GM19239 (cell line): ENCODE results near the gene CDKAL1.

Source experiments
- DNase-seq: peaks from one replicate; pipeline ENCODE4 v3.0.0; 2011; ENCODE audit warnings: low spot score; ENCODE audit not compliant: insufficient read length
- FAIRE-seq: peaks from 2 replicates; lab custom pipeline; 2011; peaks lifted over from hg19 to GRCh38; lab: Jason Lieb, UNC

CDKAL1 gene

DNA sequence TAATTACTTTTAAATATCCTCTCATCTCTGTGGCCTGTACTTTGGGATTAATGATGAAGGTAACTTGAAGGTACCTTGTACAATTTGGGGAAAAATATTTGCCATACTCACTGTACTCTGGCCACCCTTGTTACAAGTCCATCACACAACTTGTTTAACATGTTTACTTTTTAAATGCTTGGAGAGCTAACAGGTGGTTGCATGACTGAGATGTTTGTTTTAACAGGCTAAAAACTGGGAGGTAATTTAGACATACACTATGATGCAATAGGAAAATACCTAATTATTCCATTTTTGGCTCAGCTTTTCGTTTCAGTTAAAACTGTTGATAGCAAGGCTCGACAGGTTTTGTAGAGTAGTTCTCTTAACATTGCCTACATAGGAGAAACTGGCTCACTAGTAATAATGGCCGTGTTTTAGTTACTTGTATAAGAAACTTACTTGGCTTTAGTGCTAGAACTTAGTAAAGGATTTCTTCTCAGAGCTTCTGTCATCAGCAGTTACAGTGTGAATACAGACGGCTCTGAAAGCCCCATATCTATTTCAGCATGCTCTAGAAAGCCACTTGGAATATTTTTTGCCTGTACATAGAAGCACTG is 569.5 kb downstream of the CDKAL1 start:
- no peak for FAIRE-seq

DNA sequence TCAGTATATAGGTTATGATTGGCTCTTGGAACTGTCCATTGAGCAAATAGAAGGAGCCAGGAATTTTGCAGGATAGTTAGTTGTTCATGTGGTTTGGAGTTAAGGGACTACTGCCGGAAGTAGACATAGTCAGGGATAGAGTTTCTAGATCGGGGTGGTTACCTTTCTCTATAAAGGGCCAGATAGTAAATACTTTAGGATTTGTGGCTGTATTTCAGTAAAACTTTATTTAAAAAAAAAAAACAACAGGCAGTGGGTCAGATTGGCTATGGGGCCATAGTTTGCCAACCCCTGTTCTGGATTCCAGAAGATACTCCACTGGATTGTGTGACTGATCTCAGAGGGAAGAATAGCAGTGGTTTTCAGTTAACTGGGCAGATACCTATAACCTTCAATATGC is 570.0 kb downstream of the CDKAL1 start:
- no peak for DNase-seq
- FAIRE-seq: no peak

More for the DNA sequence above, 569.5 kb downstream of the CDKAL1 start:
- DNase-seq: no peak

GRCh38 chr6:21107796-21108195 is 573.5 kb downstream of the CDKAL1 start:
- DNase-seq (no peak), FAIRE-seq (no peak)

GRCh38 chr6:21109391-21110178 is 575.3 kb downstream of the CDKAL1 start:
- FAIRE-seq (no peak), DNase-seq (no peak)

GRCh38 chr6:21110684-21111083 is 576.4 kb downstream of the CDKAL1 start:
- no peak for FAIRE-seq
- DNase-seq: no peak

GRCh38 chr6:21111093-21111725 is 577.0 kb downstream of the CDKAL1 start:
- FAIRE-seq: no peak
- no peak for DNase-seq

- DNase-seq (no peak), FAIRE-seq (no peak)
These were observed 580.9 kb downstream of the CDKAL1 start for GRCh38 chr6:21115111-21115510.

- no peak for FAIRE-seq
- no peak for DNase-seq
These were observed 582.5 kb downstream of the CDKAL1 start for GRCh38 chr6:21116736-21117135.

DNA sequence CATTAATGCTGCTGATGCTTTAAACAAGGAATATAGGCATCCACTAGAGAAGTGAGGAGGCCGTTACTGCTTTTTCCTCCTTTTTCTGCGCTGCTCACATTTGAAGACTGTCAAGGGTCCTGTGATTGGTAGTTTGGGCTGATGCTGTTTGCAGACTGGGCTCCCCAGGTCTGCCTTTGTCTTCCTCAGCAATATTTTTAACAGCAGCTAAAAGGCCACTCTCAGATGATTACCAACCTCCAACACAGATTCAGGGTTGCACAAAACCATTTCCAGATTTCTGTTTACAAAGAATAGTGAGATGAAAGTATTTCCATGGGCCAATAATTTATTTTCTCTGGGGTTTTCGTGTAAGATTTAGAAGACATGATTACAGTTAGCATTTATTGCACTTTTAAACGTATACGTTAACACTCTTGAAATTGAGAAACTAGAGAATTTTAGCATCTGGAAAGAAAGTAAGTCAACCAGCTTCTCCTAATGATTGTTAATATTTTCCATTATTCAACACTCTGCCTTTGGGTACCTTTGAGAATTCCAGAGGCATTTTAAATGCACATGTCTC is 584.0 kb downstream of the CDKAL1 start:
- no peak for DNase-seq
- FAIRE-seq: no peak

- no peak for FAIRE-seq
- no peak for DNase-seq
These were observed 587.4 kb downstream of the CDKAL1 start for GRCh38 chr6:21121636-21122136.

DNA sequence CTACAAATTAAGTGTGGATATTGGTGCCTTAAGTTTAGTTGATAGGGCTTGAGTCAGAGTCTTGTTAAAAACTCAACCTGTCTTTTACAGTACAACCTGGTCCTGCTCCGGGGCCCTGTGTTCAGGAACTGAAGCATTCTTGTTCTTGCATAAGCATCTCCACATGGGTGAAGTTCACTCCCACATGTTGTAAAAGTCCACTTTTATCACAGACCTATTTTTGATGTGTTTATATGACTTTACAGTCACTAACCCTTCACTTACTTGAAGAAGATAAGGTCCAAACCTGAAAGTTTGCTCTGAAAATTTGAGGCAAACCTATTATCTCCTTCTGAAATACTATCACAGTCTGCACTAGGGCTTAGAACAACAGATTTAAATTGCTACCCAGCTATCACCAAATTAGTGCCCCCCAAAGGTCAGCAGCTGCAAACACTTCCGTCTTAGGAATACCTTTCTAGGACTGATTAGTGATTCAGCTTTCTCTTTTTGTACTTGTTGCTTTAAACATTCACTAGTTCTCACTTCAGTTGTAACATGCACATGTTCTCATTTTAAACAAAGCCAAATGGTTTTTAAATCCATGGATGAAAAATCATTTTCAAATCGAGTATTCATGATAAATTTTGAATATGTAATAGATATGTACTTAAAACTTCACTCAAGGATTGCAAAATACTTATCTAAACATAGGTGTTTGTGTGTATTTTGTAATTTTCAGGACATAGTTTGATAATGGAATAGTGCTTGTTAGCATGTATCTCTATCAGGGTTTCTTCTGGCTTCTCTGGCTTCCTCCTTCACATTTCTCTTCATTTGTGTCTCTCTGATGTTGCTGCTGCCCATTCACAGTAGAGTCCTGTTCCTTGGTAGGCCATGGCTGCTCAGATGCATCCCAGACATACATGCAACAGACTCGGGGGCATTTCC is 589.5 kb downstream of the CDKAL1 start:
- no peak for DNase-seq
- FAIRE-seq: no peak

GRCh38 chr6:21128601-21129000 is 594.3 kb downstream of the CDKAL1 start:
- DNase-seq (no peak), FAIRE-seq (no peak)

- DNase-seq: no peak
- FAIRE-seq: no peak
These were observed 597.1 kb downstream of the CDKAL1 start for GRCh38 chr6:21131406-21131805.

- no peak for DNase-seq
- FAIRE-seq: no peak
These were observed 598.2 kb downstream of the CDKAL1 start for GRCh38 chr6:21132446-21132845.

DNA sequence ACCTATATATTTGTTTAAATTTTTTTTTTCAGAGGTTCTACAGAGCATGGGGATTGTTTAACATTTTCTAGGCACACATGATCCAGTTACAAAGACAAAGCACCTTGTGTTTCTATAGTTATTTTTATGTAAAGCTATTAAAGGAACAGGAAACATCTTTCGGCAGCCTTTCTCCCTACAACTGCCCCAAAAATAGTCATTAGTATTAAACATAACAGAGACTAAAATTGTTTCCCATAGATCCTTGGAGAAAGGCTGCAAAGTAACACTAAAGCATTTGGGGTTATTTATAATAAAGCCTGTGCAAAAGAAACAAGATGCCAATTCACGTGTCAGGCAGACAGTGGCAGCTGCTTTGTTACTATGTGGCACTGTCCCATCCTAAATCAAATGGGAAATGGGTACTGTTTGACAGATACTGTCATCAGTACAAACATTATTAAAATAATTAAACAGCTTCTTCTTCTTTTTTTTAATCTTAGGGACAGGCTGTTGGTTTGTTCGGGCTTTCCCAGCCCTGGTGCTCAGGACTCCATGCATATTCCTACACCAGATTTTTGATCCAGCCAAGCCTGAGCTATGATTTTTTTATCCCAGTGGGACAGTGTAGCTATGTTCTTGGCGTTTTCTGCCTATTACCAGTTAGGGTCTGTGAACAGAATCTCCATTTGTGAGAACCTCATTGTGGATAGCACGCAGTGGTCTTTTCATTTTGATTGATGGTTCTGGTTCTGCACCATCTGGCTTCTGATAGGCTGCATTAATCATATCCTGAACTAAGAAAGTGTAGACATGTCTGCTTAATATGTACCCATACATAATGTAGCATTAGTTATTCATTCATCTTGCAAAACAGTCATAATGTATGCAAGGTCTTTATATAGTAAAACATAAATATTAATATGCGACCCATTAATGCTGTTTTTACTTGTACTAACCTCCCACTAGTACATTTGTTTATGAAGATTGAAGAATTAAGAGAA is 598.9 kb downstream of the CDKAL1 start:
- FAIRE-seq (no peak), DNase-seq (no peak)

DNA sequence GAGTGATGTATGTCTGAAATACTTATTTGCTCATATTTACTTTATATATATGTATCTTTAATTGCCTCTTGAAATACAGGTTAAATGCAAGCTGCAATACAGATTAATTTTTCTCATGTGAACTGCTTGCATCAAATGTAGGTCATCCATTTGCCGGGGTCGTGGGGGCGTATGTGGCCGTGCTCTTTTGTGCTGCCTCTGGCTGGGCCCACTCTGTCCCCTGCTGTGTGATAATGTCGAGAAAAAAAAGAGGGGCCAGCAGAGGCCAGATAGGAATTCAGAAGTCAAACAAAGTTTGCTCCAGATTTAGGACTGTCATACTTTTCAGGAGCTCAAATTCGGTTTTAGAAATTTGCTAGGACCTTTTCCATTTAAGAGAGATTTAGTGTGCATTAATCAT is 599.6 kb downstream of the CDKAL1 start:
- no peak for FAIRE-seq
- DNase-seq: no peak

DNA sequence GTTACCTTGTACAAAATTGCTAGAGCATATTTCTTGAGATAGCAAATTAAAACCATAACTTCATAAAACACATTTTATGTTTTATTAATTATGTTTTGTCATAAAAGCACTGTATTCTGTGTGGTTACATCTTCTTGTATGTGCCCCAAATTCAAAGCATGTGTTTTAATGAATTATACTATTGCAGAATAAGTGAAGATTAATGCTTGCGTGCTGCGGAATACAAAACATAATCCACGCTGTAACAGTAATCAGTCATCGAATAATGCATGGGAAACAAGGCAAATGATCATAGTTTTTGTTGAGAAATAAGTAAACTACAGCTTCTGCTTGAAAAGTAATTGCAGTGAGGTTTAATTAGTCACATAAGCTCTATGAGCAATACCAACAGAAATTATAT is 600.1 kb downstream of the CDKAL1 start:
- no peak for DNase-seq
- no peak for FAIRE-seq

DNA sequence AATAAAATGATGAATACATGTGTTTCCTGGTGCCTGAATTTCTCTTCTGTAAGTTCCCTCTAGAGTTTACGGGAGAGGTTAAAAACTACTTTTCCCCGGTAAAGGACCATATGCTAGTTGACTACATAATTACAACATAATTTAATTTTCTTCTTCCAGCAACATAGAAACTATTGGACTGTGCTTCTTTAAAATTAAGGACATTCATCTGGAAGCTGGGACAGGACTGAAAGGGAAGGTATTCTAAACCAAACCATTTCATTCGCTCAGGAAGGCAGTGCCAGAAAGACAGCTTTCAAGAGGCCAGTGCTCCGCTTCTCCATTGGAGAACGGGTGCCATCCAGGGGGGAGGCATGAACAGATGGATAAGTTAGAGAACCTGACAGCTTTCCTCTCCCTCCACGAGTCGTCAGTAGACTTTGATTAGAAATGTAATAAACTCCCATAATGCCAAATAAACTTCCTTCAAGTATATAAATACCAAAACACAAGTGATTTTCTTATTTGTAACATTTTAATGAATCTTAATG is 601.3 kb downstream of the CDKAL1 start:
- FAIRE-seq (no peak), DNase-seq (no peak)
